GM13977 (cell line): ENCODE results near the gene REXO1.
A peak's percentile ranks its signal among the peaks of the same experiment; 100 is the strongest.

Source experiments
- DNase-seq: peaks from one replicate; pipeline ENCODE4 v3.0.0; 2012; ENCODE audit warnings: low spot score
- in situ Hi-C: fragments of 300-500 bp; cut with MboI; formaldehyde crosslinking; loops from one replicate; pipeline ENCODE4 v1.12.0; 2022; ENCODE audit warnings: low sequenced_read_pairs, low pct_unique_long_range_greater_than_20kb, mixed read lengths, inconsistent platforms; ENCODE audit not compliant: unreplicated experiment
- TF ChIP-seq, protein P1 (sequence below): IDR thresholded peaks from 2 replicates; pipeline ENCODE4 v1.5.1; 2012; ENCODE audit warnings: mild to moderate bottlenecking, control low read depth; ENCODE audit not compliant: insufficient read depth; ENCODE audit errors: extremely low read depth, missing control alignments

The REXO1 gene

DNA sequence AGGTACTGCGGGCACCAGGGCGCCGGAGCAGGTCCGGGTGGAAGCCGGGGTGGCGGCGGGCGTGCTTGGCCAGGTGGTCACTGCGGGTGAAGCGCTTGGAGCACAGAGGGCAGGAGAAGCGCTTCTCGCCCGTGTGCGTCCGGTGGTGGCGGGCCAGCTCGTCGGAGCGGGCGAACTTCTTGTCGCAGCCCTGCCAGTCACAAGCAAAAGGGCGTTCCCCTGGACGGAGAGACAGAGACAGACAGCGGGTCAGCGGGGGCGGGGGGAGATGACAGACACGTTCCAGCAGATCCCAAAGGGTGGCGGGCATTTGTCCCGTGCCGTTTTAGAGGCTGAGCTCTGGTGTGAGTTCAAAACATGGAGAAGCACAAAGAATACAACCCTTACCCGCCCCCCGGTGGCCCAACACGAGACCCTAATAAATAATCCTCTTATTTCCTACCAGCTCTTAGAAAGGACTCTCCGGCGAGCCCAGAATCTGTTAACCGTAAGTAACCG lies 6.3 kb upstream of the REXO1 start:
- in situ Hi-C loops: no loop called here
- no peak for DNase-seq
- TF ChIP-seq, protein P1, sequence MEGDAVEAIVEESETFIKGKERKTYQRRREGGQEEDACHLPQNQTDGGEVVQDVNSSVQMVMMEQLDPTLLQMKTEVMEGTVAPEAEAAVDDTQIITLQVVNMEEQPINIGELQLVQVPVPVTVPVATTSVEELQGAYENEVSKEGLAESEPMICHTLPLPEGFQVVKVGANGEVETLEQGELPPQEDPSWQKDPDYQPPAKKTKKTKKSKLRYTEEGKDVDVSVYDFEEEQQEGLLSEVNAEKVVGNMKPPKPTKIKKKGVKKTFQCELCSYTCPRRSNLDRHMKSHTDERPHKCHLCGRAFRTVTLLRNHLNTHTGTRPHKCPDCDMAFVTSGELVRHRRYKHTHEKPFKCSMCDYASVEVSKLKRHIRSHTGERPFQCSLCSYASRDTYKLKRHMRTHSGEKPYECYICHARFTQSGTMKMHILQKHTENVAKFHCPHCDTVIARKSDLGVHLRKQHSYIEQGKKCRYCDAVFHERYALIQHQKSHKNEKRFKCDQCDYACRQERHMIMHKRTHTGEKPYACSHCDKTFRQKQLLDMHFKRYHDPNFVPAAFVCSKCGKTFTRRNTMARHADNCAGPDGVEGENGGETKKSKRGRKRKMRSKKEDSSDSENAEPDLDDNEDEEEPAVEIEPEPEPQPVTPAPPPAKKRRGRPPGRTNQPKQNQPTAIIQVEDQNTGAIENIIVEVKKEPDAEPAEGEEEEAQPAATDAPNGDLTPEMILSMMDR: no peak

DNA sequence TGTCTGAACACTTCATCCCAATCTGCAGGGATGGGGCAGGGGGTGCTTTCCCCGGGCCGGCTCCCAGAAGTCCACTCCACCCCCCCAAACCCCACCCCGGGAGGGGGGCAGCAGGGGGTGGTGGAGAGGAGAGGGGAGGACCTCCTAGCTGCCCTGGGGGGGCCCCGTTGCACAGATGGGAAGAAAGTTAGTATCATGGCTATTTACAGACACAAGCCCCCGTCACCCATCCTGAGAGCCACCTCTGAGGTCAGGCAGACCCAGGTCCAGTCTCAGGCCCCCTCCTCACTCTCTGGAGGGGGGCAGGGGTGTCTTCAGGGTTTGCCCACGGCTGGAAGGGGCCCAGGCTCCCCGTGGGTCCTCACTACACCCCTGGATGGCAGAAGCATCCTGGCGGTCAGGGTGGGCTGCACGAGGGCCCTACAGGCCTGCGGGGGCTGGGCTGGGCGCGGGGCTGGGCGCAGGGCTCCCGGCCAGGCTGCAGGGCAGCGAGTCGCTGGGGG lies 5.8 kb upstream of the REXO1 start:
- TF ChIP-seq, protein P1: no peak
- in situ Hi-C loops: no loop called here
- no peak for DNase-seq

DNA sequence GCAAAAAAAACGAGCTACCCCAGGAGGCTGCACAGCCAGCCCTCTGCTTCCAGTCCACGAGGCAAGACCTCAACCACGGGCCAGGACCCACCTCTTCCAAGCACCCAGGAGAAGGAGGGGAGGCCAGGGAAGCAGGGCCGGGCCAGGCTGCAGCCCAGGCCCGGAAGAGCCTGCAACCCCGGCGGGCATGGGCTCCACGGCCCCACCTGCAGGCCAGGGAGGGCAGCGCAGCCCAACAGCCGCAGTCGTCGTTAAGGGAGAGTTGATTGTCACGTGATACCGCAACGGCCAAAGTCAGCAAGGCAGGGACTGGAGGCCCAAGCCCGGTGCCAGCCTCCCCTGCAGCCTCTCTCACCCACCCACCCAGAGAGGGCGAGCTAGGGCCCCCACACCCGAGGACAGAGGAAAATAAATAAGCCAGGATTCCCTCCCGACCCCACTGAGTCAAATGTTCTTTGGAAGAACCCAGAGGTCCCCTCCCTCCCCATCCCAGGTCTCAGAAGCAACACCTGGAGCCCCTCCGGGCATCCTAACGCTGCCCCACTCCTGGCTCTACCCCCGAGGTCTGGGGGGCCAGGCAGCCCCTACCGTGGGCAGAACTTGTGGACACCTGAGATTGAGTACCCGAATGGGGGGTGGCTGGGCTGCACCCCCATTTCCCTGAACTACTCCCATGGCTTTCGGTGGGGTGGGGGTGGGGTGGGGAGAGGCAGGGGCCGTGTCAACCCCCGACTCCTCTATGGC lies 5.2 kb upstream of the REXO1 start:
- DNase-seq: peak; percentile 92
- TF ChIP-seq, protein P1: peak; percentile 97
- in situ Hi-C loops: no loop called here

DNA sequence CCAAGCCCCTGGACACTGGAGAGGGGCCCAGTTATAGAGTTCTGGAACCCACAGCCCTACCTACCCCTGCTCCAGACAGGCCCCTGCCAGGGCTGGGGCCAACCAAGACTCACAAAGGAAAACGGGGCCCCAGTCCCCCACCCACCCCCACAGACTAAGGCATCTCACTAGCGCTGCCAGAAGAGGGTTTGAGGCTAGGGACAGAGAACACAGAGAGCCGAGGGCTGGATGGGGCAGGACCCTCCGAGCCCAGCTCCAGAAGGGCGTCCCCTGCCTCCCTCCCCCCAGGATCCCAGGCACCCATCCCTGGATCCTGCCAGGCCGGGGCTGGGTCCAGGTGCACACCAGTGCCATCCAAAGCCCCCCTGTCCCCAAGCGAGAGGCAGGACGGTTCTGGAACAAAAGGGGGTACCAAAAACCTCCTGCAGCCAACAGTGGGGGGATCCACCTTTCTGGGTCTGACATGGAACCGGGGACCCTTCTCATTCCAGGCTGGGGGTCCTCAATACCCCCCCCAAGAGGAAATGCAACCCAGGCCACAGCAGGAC lies 4.4 kb upstream of the REXO1 start:
- TF ChIP-seq, protein P1: no peak
- no peak for DNase-seq
- in situ Hi-C loops: no loop called here

DNA sequence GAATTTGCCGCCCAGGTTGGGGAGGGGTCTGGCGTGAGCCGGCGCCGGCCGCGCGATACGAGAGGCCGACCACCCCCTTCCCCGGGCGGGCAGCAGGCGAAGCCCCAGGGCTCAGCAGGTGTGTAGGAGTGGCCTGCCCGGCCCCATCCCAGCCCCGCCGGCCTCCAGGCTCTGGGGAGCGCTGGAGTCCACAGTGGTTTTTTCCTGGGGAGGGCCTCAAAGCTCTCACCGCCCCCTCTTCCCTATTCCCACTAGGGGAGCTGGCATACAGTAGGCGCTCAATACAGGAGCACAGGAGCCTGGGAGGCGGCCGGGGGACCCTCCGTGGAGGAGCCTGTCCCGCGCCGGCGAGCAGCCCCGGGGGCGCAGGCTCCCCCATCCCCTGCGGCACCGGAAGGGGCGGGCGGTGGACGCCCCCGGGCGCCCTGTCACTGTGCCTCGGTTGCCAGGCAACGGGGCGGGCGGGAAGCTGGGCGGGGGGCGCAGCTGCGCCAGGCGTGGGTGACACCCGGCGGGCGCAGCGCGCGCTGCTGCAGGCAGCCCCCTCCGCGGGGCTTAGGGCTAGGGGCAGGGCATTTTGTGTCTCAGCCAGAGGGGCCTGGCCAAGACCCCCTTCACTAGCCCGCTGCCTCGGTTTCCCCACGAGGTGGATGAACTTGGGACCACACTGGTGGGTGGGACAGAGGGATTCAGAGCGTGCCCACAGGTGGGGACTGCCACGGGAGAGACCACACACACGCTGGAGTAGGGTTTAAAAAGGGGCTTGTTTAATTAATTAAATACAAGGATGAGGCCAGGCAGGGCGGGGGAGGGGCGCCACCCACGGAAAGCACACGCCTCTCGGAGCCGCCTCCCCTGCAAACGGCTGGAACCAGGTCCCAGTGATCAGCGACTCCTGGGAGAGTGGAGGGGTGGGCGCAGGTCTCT lies 3.6 kb upstream of the REXO1 start:
- in situ Hi-C loops: no loop called here
- TF ChIP-seq, protein P1: no peak
- peak; percentile 77 for DNase-seq
